H1 (cell line): ENCODE measurements around the gene MPP2. TPM values are rescaled to one million over a fixed set of nuclear protein-coding genes. Genes with fewer than 3 reads are reported as not detected.

Experiments used
- polyA plus RNA-seq, 7 experiments: library from polyadenylated mRNA; depleted of rRNA in 3 of 7; stranded (reverse) in 5 of 7; unstranded in 2 of 7; fragments of >200 nt in 5 of 7; fragments of 200-250 nt in 2 of 7; gene quantifications; 1 replicate in 5 of 7; 2 replicates in 1 of 7; 4 replicates in 1 of 7; pipeline versions ENCODE4 v1.2.1 to v1.2.3, GENCODE V29; 2011 to 2013; ENCODE audit warnings: missing spikeins in 2 of 7, mixed read lengths in 2 of 7
- total RNA-seq: library from RNA; stranded (reverse); fragmentation: NEBNext Ultra II Directional; extraction: Animal tissue kit (Norgen Biotek cat#: 25700); gene quantifications from 2 replicates; pipeline ENCODE4 v1.2.1, GENCODE V29; 2021
- TF ChIP-seq, protein P1 (sequence below): fragments of 300-600 bp; sonication (generic); IDR thresholded peaks from 2 replicates; pipeline ENCODE4 v1.7.1; 2012; ENCODE audit warnings: low read length, moderate library complexity, mild to moderate bottlenecking, inconsistent platforms; ENCODE audit not compliant: insufficient replicate concordance

Gene MPP2
- total and polyA plus RNA-seq, 2 of the 8 experiments (the other 6 are each of a cell fraction or from before 2014, with no cell fraction given): 30.9 to 34.1 TPM

DNA sequence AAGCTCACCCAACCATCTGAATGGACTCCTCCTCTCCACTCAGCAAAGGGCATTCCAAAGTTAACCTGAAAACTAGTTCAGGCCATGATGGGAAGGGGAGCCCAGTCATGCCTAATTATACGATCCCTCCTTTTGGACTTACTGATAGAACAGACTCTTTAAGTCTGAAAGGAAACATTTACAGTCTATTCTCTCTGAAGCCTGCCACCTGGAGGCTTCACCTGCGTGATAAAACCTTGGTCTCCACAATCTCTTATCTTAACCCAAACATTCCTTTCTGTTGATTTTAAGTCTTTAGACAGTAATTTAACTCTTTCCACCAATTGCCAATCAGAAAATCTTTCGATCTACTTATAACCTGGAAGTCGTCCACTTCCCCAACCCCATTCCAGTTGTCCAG, 9.0 kb upstream of the MPP2 start (continued):
- TF ChIP-seq, protein P1, sequence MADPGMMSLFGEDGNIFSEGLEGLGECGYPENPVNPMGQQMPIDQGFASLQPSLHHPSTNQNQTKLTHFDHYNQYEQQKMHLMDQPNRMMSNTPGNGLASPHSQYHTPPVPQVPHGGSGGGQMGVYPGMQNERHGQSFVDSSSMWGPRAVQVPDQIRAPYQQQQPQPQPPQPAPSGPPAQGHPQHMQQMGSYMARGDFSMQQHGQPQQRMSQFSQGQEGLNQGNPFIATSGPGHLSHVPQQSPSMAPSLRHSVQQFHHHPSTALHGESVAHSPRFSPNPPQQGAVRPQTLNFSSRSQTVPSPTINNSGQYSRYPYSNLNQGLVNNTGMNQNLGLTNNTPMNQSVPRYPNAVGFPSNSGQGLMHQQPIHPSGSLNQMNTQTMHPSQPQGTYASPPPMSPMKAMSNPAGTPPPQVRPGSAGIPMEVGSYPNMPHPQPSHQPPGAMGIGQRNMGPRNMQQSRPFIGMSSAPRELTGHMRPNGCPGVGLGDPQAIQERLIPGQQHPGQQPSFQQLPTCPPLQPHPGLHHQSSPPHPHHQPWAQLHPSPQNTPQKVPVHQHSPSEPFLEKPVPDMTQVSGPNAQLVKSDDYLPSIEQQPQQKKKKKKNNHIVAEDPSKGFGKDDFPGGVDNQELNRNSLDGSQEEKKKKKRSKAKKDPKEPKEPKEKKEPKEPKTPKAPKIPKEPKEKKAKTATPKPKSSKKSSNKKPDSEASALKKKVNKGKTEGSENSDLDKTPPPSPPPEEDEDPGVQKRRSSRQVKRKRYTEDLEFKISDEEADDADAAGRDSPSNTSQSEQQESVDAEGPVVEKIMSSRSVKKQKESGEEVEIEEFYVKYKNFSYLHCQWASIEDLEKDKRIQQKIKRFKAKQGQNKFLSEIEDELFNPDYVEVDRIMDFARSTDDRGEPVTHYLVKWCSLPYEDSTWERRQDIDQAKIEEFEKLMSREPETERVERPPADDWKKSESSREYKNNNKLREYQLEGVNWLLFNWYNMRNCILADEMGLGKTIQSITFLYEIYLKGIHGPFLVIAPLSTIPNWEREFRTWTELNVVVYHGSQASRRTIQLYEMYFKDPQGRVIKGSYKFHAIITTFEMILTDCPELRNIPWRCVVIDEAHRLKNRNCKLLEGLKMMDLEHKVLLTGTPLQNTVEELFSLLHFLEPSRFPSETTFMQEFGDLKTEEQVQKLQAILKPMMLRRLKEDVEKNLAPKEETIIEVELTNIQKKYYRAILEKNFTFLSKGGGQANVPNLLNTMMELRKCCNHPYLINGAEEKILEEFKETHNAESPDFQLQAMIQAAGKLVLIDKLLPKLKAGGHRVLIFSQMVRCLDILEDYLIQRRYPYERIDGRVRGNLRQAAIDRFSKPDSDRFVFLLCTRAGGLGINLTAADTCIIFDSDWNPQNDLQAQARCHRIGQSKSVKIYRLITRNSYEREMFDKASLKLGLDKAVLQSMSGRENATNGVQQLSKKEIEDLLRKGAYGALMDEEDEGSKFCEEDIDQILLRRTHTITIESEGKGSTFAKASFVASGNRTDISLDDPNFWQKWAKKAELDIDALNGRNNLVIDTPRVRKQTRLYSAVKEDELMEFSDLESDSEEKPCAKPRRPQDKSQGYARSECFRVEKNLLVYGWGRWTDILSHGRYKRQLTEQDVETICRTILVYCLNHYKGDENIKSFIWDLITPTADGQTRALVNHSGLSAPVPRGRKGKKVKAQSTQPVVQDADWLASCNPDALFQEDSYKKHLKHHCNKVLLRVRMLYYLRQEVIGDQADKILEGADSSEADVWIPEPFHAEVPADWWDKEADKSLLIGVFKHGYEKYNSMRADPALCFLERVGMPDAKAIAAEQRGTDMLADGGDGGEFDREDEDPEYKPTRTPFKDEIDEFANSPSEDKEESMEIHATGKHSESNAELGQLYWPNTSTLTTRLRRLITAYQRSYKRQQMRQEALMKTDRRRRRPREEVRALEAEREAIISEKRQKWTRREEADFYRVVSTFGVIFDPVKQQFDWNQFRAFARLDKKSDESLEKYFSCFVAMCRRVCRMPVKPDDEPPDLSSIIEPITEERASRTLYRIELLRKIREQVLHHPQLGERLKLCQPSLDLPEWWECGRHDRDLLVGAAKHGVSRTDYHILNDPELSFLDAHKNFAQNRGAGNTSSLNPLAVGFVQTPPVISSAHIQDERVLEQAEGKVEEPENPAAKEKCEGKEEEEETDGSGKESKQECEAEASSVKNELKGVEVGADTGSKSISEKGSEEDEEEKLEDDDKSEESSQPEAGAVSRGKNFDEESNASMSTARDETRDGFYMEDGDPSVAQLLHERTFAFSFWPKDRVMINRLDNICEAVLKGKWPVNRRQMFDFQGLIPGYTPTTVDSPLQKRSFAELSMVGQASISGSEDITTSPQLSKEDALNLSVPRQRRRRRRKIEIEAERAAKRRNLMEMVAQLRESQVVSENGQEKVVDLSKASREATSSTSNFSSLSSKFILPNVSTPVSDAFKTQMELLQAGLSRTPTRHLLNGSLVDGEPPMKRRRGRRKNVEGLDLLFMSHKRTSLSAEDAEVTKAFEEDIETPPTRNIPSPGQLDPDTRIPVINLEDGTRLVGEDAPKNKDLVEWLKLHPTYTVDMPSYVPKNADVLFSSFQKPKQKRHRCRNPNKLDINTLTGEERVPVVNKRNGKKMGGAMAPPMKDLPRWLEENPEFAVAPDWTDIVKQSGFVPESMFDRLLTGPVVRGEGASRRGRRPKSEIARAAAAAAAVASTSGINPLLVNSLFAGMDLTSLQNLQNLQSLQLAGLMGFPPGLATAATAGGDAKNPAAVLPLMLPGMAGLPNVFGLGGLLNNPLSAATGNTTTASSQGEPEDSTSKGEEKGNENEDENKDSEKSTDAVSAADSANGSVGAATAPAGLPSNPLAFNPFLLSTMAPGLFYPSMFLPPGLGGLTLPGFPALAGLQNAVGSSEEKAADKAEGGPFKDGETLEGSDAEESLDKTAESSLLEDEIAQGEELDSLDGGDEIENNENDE: no peak
